Keratinocyte (primary cell): ENCODE results near the gene C19orf47. TPM values are rescaled to one million over a fixed set of nuclear protein-coding genes. Genes with fewer than 3 reads are reported as not detected.

Experiments
- DNase-seq: peaks from one replicate; pipeline ENCODE4 v3.0.0-alpha.2; 2011; ENCODE audit warnings: low read depth, missing footprints, low spot score
- FAIRE-seq: peaks from 2 replicates; lab custom pipeline; 2011; peaks lifted over from hg19 to GRCh38; lab: Jason Lieb, UNC
- H2AFZ ChIP-seq: 2 replicates; pipeline ENCODE4 v1.6.0; 2012; ENCODE audit warnings: low read length, control low read depth, inconsistent platforms; ENCODE audit not compliant: control insufficient read depth
- H3K27ac ChIP-seq: 2 replicates; pipeline ENCODE4 v1.5.1; 2011; ENCODE audit warnings: low read length; ENCODE audit not compliant: control insufficient read depth, insufficient read depth
- H3K27me3 ChIP-seq: 3 replicates; pipeline ENCODE4 v1.6.0; 2011; ENCODE audit warnings: low read length; ENCODE audit not compliant: control insufficient read depth, insufficient read depth; ENCODE audit errors: extremely low read depth
- H3K36me3 ChIP-seq, 2 experiments: 2 replicates in 1 of 2; 3 replicates in 1 of 2; pipeline ENCODE4 v1.5.1; 2011; ENCODE audit warnings: low read length in 2 of 2, mild to moderate bottlenecking in 1 of 2; ENCODE audit not compliant: control insufficient read depth in 2 of 2, insufficient read depth in 2 of 2; ENCODE audit errors: extremely low read depth in 1 of 2
- H3K4me1 ChIP-seq: 3 replicates; pipeline ENCODE4 v1.5.1; 2011; ENCODE audit warnings: low read length; ENCODE audit not compliant: control insufficient read depth, insufficient read depth; ENCODE audit errors: extremely low read depth
- H3K4me2 ChIP-seq: 3 replicates; pipeline ENCODE4 v1.6.0; 2011; ENCODE audit warnings: low read depth, low read length; ENCODE audit not compliant: control insufficient read depth, insufficient read depth; ENCODE audit errors: extremely low read depth
- H3K4me3 ChIP-seq, 3 experiments: fragments of 200-600 bp in 1 of 3; sonication (generic) in 1 of 3; 2 replicates in 2 of 3; 3 replicates in 1 of 3; pipeline ENCODE4 v1.5.1; 2011 to 2016; ENCODE audit warnings: low read length in 3 of 3, mild to moderate bottlenecking in 3 of 3, control low read depth in 2 of 3, inconsistent platforms in 1 of 3, low read depth in 1 of 3, mixed read lengths in 1 of 3, mixed run types in 1 of 3, moderate library complexity in 1 of 3; ENCODE audit not compliant: control insufficient read depth in 2 of 3, insufficient read depth in 2 of 3; ENCODE audit errors: extremely low read depth in 1 of 3
- H3K79me2 ChIP-seq: 2 replicates; pipeline ENCODE4 v1.6.0; 2012; ENCODE audit warnings: low read length; ENCODE audit not compliant: control insufficient read depth, insufficient read depth
- H3K9ac ChIP-seq: 3 replicates; pipeline ENCODE4 v1.6.0; 2011; ENCODE audit warnings: low read length; ENCODE audit not compliant: control insufficient read depth, insufficient read depth; ENCODE audit errors: extremely low read depth
- H3K9me1 ChIP-seq: 3 replicates; pipeline ENCODE4 v1.6.0; 2011; ENCODE audit warnings: low read length; ENCODE audit not compliant: control insufficient read depth, insufficient read depth; ENCODE audit errors: extremely low read depth
- H3K9me3 ChIP-seq: 2 replicates; pipeline ENCODE4 v1.5.1; 2012; ENCODE audit warnings: low read depth, low read length; ENCODE audit not compliant: control insufficient read depth
- H4K20me1 ChIP-seq: 3 replicates; pipeline ENCODE4 v1.6.0; 2011; ENCODE audit warnings: low read length; ENCODE audit not compliant: control insufficient read depth, insufficient read depth; ENCODE audit errors: extremely low read depth
- CTCF ChIP-seq, 3 experiments: IDR thresholded peaks in 1 of 3; conservative IDR thresholded peaks in 1 of 3; optimal IDR thresholded peaks in 1 of 3; 2 replicates in 2 of 3; 3 replicates in 1 of 3; pipeline versions ENCODE3 to v1.5.1; 2011; ENCODE audit warnings: low read length in 3 of 3, mild to moderate bottlenecking in 3 of 3, moderate library complexity in 2 of 3, control low read depth in 1 of 3, inconsistent platforms in 1 of 3; ENCODE audit not compliant: insufficient read depth in 2 of 3; ENCODE audit errors: extremely low read depth in 1 of 3
- EZH2 ChIP-seq: IDR thresholded peaks from one replicate; pipeline ENCODE4 v1.6.1; 2012; ENCODE audit warnings: inconsistent platforms, mild to moderate bottlenecking, low read length, moderate library complexity
- dilution Hi-C: fragments of 300-500 bp; cut with MboI; formaldehyde crosslinking; loops from one replicate; pipeline ENCODE4 v1.7.0; 2020; ENCODE audit warnings: low sequenced_read_pairs; ENCODE audit not compliant: extremely low pct_ligation_motif_present
- polyA plus RNA-seq, 5 experiments: library from polyadenylated mRNA; depleted of rRNA in 3 of 5; stranded (reverse) in 3 of 5; stranded (forward) in 1 of 5; unstranded in 1 of 5; fragments of >200 nt; gene quantifications; 1 replicate in 1 of 5; 2 replicates in 3 of 5; 3 replicates in 1 of 5; pipeline versions ENCODE4 v1.2.1 to v1.2.3, GENCODE V29; 2011 to 2012; ENCODE audit warnings: missing spikeins in 2 of 5, low read depth in 1 of 5, low replicate concordance in 1 of 5

Gene C19orf47
- polyA plus RNA-seq, 1 donor (not counting 4 experiments of a cell fraction or from before 2014, with no cell fraction given): 13.3 TPM

GRCh38 chr19:40305403-40305802 is 42.8 kb downstream of the C19orf47 start:
- dilution Hi-C loops: no loop called here
- no peak overlapping the region for H3K9ac ChIP-seq
- H3K9me1 ChIP-seq: no peaks in the 10 kb centered on the region
- H3K36me3 ChIP-seq: no peaks in the 10 kb centered on the region
- no peak overlapping the region for H2AFZ ChIP-seq
- peaks cover 25% of the 10 kb centered on the region for H3K4me1 ChIP-seq
- H3K27me3 ChIP-seq: no peaks in the 10 kb centered on the region
- peak; percentile 63 to 80 (median 65) for TF ChIP-seq CTCF (optimal IDR thresholded peaks at IDR 0.05 in 1 of 3, IDR thresholded peaks at IDR 0.05 in 1 of 3, conservative IDR thresholded peaks at IDR 0.05 in 1 of 3; ENCODE audit: extremely low read depth in 1 of 3, insufficient read depth in 2 of 3, low read length in 3 of 3)
- no peak for TF ChIP-seq EZH2
- no peak overlapping the region for H3K4me3 ChIP-seq
- no peak overlapping the region for H3K27ac ChIP-seq
- H3K4me2 ChIP-seq: no peak overlapping the region
- H4K20me1 ChIP-seq: no peaks in the 10 kb centered on the region
- no peaks in the 10 kb centered on the region for H3K9me3 ChIP-seq
- DNase-seq (peak; percentile 57), FAIRE-seq (peak; percentile 53)
- H3K79me2 ChIP-seq: no peaks in the 10 kb centered on the region

GRCh38 chr19:40304306-40304705 is 43.9 kb downstream of the C19orf47 start:
- H3K36me3 ChIP-seq: no peaks in the 10 kb centered on the region
- H2AFZ ChIP-seq: no peak overlapping the region
- DNase-seq (no peak), FAIRE-seq (peak; percentile 20)
- H3K9ac ChIP-seq: no peak overlapping the region
- no peaks in the 10 kb centered on the region for H3K9me3 ChIP-seq
- TF ChIP-seq CTCF (optimal IDR thresholded peaks at IDR 0.05 in 1 of 3, IDR thresholded peaks at IDR 0.05 in 1 of 3, conservative IDR thresholded peaks at IDR 0.05 in 1 of 3; ENCODE audit: extremely low read depth in 1 of 3, insufficient read depth in 2 of 3, low read length in 3 of 3): no peak
- no peak for TF ChIP-seq EZH2
- H3K79me2 ChIP-seq: no peaks in the 10 kb centered on the region
- H3K4me3 ChIP-seq: no peak overlapping the region
- peak overlapping the region; percentile 32 for H3K4me2 ChIP-seq
- no peaks in the 10 kb centered on the region for H3K27me3 ChIP-seq
- no peak overlapping the region for H3K27ac ChIP-seq
- peaks cover 25% of the 10 kb centered on the region for H3K4me1 ChIP-seq
- dilution Hi-C loops: no loop called here
- no peaks in the 10 kb centered on the region for H3K9me1 ChIP-seq
- H4K20me1 ChIP-seq: no peaks in the 10 kb centered on the region
